GM21825 (cell line): ENCODE data around the gene HERPUD2.

ENCODE experiments used
- ATAC-seq: cut with Tn5 transposase; IDR thresholded peaks from one replicate; pipeline ENCODE4 v1.9.1; 2021; ENCODE audit warnings: mild to moderate bottlenecking, moderate library complexity; ENCODE audit not compliant: unreplicated experiment

HERPUD2 gene

GRCh38 chr7:35694784-35695472, at the start of gene HERPUD2:
Gene HERPUD2, minus strand, starts transcription at chr7:35695135. Its CDS starts 805 bp downstream, at chr7:35694330.
- peak; percentile 87 for ATAC-seq

GRCh38 chr7:35738889-35739288, 44.0 kb upstream of the HERPUD2 start:
- no peak for ATAC-seq

- no peak for ATAC-seq
Measured at GRCh38 chr7:35736725-35737124, 41.8 kb upstream of the HERPUD2 start.

- no peak for ATAC-seq
Measured at GRCh38 chr7:35735396-35735795, 40.5 kb upstream of the HERPUD2 start.

- no peak for ATAC-seq
Measured at GRCh38 chr7:35734001-35734483, 39.1 kb upstream of the HERPUD2 start.

GRCh38 chr7:35731349-35731748, 36.4 kb upstream of the HERPUD2 start:
- no peak for ATAC-seq

GRCh38 chr7:35729061-35729783, 34.3 kb upstream of the HERPUD2 start:
- ATAC-seq, result peak; percentile 48

GRCh38 chr7:35728412-35729060, 33.6 kb upstream of the HERPUD2 start:
- ATAC-seq, result no peak

GRCh38 chr7:35727571-35727970, 32.6 kb upstream of the HERPUD2 start:
- peak; percentile 21 for ATAC-seq

GRCh38 chr7:35726654-35727053, 31.7 kb upstream of the HERPUD2 start:
- ATAC-seq, result no peak

- ATAC-seq, result peak; percentile 42
Measured at GRCh38 chr7:35725280-35725680, 30.3 kb upstream of the HERPUD2 start.

- ATAC-seq, result no peak
Measured at GRCh38 chr7:35723011-35723410, 28.1 kb upstream of the HERPUD2 start.

GRCh38 chr7:35722054-35722849, 27.3 kb upstream of the HERPUD2 start:
- ATAC-seq, result no peak

- no peak for ATAC-seq
Measured at GRCh38 chr7:35721288-35721687, 26.4 kb upstream of the HERPUD2 start.

GRCh38 chr7:35720849-35721248, 25.9 kb upstream of the HERPUD2 start:
- no peak for ATAC-seq

GRCh38 chr7:35720032-35720431, 25.1 kb upstream of the HERPUD2 start:
- no peak for ATAC-seq

GRCh38 chr7:35718047-35718446, 23.1 kb upstream of the HERPUD2 start:
- ATAC-seq, result no peak

GRCh38 chr7:35717516-35717915, 22.6 kb upstream of the HERPUD2 start:
- ATAC-seq, result no peak

- ATAC-seq, result no peak
Measured at GRCh38 chr7:35717013-35717412, 22.1 kb upstream of the HERPUD2 start.

- ATAC-seq, result no peak
Measured at GRCh38 chr7:35716038-35716803, 21.3 kb upstream of the HERPUD2 start.
